H9 (cell line): ENCODE measurements around the gene OR6T1. TPM values are rescaled to one million over a fixed set of nuclear protein-coding genes. Genes with fewer than 3 reads are reported as not detected.

ENCODE experiments used
- DNase-seq: peaks from one replicate; pipeline ENCODE4 v3.0.0-alpha.2; 2017
- H2AFZ ChIP-seq: one replicate; pipeline ENCODE4 v1.6.1; 2013; ENCODE audit warnings: mild to moderate bottlenecking, low read length, control low read depth, moderate library complexity
- H2AK5ac ChIP-seq: 2 replicates; pipeline ENCODE4 v1.6.1; 2013; ENCODE audit warnings: low read length, control low read depth, mixed read lengths; ENCODE audit not compliant: insufficient read length
- H2BK120ac ChIP-seq: one replicate; pipeline ENCODE4 v1.6.1; 2013; ENCODE audit warnings: low read depth, mild to moderate bottlenecking, low read length, control low read depth, inconsistent platforms; ENCODE audit not compliant: poor library complexity, severe bottlenecking
- H2BK12ac ChIP-seq: 2 replicates; pipeline ENCODE4 v1.6.1; 2013; ENCODE audit warnings: low read length, control low read depth, mixed read lengths, low read depth; ENCODE audit not compliant: insufficient read length
- H2BK15ac ChIP-seq: 2 replicates; pipeline ENCODE4 v1.6.1; 2013; ENCODE audit warnings: low read depth, low read length, control low read depth
- H2BK20ac ChIP-seq: one replicate; pipeline ENCODE4 v1.6.1; 2013; ENCODE audit warnings: low read depth, mild to moderate bottlenecking, low read length, control low read depth, inconsistent platforms; ENCODE audit not compliant: poor library complexity, severe bottlenecking
- H2BK5ac ChIP-seq: 2 replicates; pipeline ENCODE4 v1.6.1; 2013; ENCODE audit warnings: low read length, control low read depth, mixed read lengths; ENCODE audit not compliant: insufficient read length
- H3K14ac ChIP-seq: 2 replicates; pipeline ENCODE4 v1.6.1; 2013; ENCODE audit warnings: low read length, control low read depth; ENCODE audit not compliant: insufficient read depth
- H3K18ac ChIP-seq: 2 replicates; pipeline ENCODE4 v1.6.1; 2013; ENCODE audit warnings: low read depth, mild to moderate bottlenecking, mixed read lengths, low read length, control low read depth; ENCODE audit not compliant: insufficient read length
- H3K23ac ChIP-seq: 2 replicates; pipeline ENCODE4 v1.6.1; 2013; ENCODE audit warnings: low read length, control low read depth, mixed read lengths, low read depth; ENCODE audit not compliant: insufficient read length
- H3K23me2 ChIP-seq: 2 replicates; pipeline ENCODE4 v1.6.1; 2013; ENCODE audit warnings: low read depth, mild to moderate bottlenecking, mixed read lengths, low read length, control low read depth; ENCODE audit not compliant: insufficient read length, poor library complexity, severe bottlenecking
- H3K27ac ChIP-seq: 2 replicates; pipeline ENCODE4 v1.5.1; 2013; ENCODE audit warnings: low read length, control low read depth, mixed read lengths, low read depth; ENCODE audit not compliant: insufficient read length
- H3K27me3 ChIP-seq: 2 replicates; pipeline ENCODE4 v1.6.1; 2013; ENCODE audit warnings: low read length, control low read depth, inconsistent platforms; ENCODE audit not compliant: insufficient read depth
- H3K4ac ChIP-seq: 2 replicates; pipeline ENCODE4 v1.6.1; 2013; ENCODE audit warnings: low read depth, mild to moderate bottlenecking, control low read depth, inconsistent platforms, low read length, moderate library complexity
- H3K4me1 ChIP-seq: 2 replicates; pipeline ENCODE4 v1.6.1; 2013; ENCODE audit warnings: low read length, control low read depth, inconsistent platforms; ENCODE audit not compliant: insufficient read depth
- H3K4me2 ChIP-seq: 2 replicates; pipeline ENCODE4 v1.6.1; 2013; ENCODE audit warnings: low read length, control low read depth, mixed read lengths; ENCODE audit not compliant: insufficient read length, insufficient read depth
- H3K56ac ChIP-seq: 2 replicates; pipeline ENCODE4 v1.6.1; 2013; ENCODE audit warnings: low read depth, mild to moderate bottlenecking, mixed read lengths, low read length, control low read depth; ENCODE audit not compliant: insufficient read length
- H3K79me1 ChIP-seq: 2 replicates; pipeline ENCODE4 v1.6.1; 2013; ENCODE audit warnings: low read depth, mild to moderate bottlenecking, moderate library complexity, low read length, control low read depth, inconsistent platforms; ENCODE audit not compliant: insufficient read depth, poor library complexity, severe bottlenecking
- H3K79me2 ChIP-seq: 2 replicates; pipeline ENCODE4 v1.6.1; 2013; ENCODE audit warnings: low read length, control low read depth, inconsistent platforms; ENCODE audit not compliant: insufficient read depth
- H3K9ac ChIP-seq: 2 replicates; pipeline ENCODE4 v1.6.1; 2013; ENCODE audit warnings: low read length, control low read depth, mixed read lengths; ENCODE audit not compliant: insufficient read length; ENCODE audit errors: extremely low read depth
- H3K9me3 ChIP-seq: one replicate; pipeline ENCODE4 v1.6.1; 2013; ENCODE audit warnings: low read depth, low read length, inconsistent platforms; ENCODE audit not compliant: control insufficient read depth
- H3T11ph ChIP-seq: one replicate; pipeline ENCODE4 v1.6.1; 2013; ENCODE audit warnings: mild to moderate bottlenecking, low read length, control low read depth, inconsistent platforms
- H4K20me1 ChIP-seq: one replicate; pipeline ENCODE4 v1.6.1; 2013; ENCODE audit not compliant: control insufficient read depth, insufficient read length, insufficient read depth
- H4K5ac ChIP-seq: 2 replicates; pipeline ENCODE4 v1.6.1; 2013; ENCODE audit warnings: low read depth, mild to moderate bottlenecking, mixed read lengths, low read length, control low read depth; ENCODE audit not compliant: insufficient read length
- H4K8ac ChIP-seq: replicated peaks from 2 replicates; pipeline ENCODE4 v1.6.1; 2013; ENCODE audit warnings: low read length, control low read depth, mixed read lengths, low read depth; ENCODE audit not compliant: insufficient read length
- H4K91ac ChIP-seq: 2 replicates; pipeline ENCODE4 v1.6.1; 2013; ENCODE audit warnings: low read depth, mild to moderate bottlenecking, moderate library complexity, mixed read lengths, low read length, control low read depth; ENCODE audit not compliant: insufficient read length
- H3K27ac Mint-ChIP-seq, 3 experiments: 2 replicates in 2 of 3; 3 replicates in 1 of 3; pipeline ENCODE4 v1.8.0; 2020 to 2021; ENCODE audit warnings: mixed read lengths in 3 of 3, mild to moderate bottlenecking in 1 of 3, moderate library complexity in 1 of 3
- H3K27me3 Mint-ChIP-seq: 2 replicates; pipeline ENCODE4 v1.8.0; 2021; ENCODE audit warnings: low read depth, mild to moderate bottlenecking, moderate library complexity, mixed read lengths
- H3K36me3 Mint-ChIP-seq, 3 experiments: 2 replicates in 2 of 3; 3 replicates in 1 of 3; pipeline ENCODE4 v1.8.0; 2020 to 2021; ENCODE audit warnings: low read depth in 3 of 3, mixed read lengths in 3 of 3; ENCODE audit not compliant: insufficient read depth in 1 of 3
- H3K4me1 Mint-ChIP-seq, 2 experiments: 2 replicates each; pipeline ENCODE4 v1.8.0; 2020; ENCODE audit warnings: mixed read lengths in 2 of 2
- H3K4me3 Mint-ChIP-seq, 2 experiments: 2 replicates in 1 of 2; 3 replicates in 1 of 2; pipeline ENCODE4 v1.8.0; 2020 to 2021; ENCODE audit warnings: mild to moderate bottlenecking in 2 of 2, mixed read lengths in 2 of 2, moderate library complexity in 1 of 2
- H3K9me3 Mint-ChIP-seq, 2 experiments: 2 replicates in 1 of 2; 3 replicates in 1 of 2; pipeline ENCODE4 v1.8.0; 2020; ENCODE audit warnings: mild to moderate bottlenecking in 2 of 2, mixed read lengths in 2 of 2, moderate library complexity in 1 of 2
- CTCF ChIP-seq: fragments of 200-600 bp; sonication (generic); conservative IDR thresholded peaks from 3 replicates; pipeline ENCODE4 v1.8.0; 2021; ENCODE audit warnings: antibody characterized with exemption, mild to moderate bottlenecking
- total RNA-seq: library from RNA; stranded (reverse); gene quantifications from 2 replicates; pipeline ENCODE4 v1.2.1, GENCODE V29; 2021

Gene OR6T1
- total RNA-seq, 1 experiment from 2014 or later, result not detected

DNA sequence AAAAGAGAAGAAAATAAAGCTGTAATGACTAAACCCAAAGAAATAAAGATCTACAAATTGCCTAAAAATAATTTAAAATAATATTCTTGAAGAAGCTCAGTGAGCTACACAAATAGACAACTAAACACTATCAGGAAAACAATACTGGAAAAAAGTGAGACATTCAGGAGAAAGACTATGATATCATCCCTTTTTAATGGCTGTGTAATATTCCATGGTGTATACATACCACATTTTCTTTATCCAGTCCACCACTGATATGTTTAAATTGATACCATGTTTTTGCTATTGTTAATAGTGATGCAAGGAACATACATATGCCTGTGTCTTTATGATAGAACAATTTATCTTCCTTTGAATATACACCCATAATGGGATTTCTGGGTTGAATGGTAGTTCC lies 13.1 kb upstream of the OR6T1 start:
- no peaks in the 10 kb centered on the region for H3K4me1 ChIP-seq
- H2AFZ ChIP-seq, result no peak overlapping the region
- H3K9ac ChIP-seq, result no peak overlapping the region
- no peak overlapping the region for H3K4me3 Mint-ChIP-seq
- no peaks in the 10 kb centered on the region for H3K23me2 ChIP-seq
- no peak overlapping the region for H4K91ac ChIP-seq
- no peak overlapping the region for H2BK12ac ChIP-seq
- H3K79me1 ChIP-seq, result no peaks in the 10 kb centered on the region
- H3K36me3 Mint-ChIP-seq, result peaks cover 0 to 21% (median 2%) of the 10 kb centered on the region in 3 experiments; a peak in 2 of 7 replicates
- no peak overlapping the region for H3K56ac ChIP-seq
- H3K79me2 ChIP-seq, result no peaks in the 10 kb centered on the region
- no peak overlapping the region for H3K4me2 ChIP-seq
- H3K27ac ChIP-seq, result no peak overlapping the region
- H4K5ac ChIP-seq, result no peak overlapping the region
- no peak overlapping the region for H3K23ac ChIP-seq
- H3K4me1 Mint-ChIP-seq, result no peaks in the 10 kb centered on the region
- no peak overlapping the region for H2BK20ac ChIP-seq
- H3K4ac ChIP-seq, result no peak overlapping the region
- no peak overlapping the region for H2BK120ac ChIP-seq
- H3K9me3 Mint-ChIP-seq, result peaks cover 10 to 25% of the 10 kb centered on the region in 2 experiments
- H2BK15ac ChIP-seq, result no peak overlapping the region
- no peak for TF ChIP-seq CTCF
- H2AK5ac ChIP-seq, result no peak overlapping the region
- no peak overlapping the region for H4K8ac ChIP-seq
- no peak overlapping the region for H3K14ac ChIP-seq
- H3K18ac ChIP-seq, result no peak overlapping the region
- no peaks in the 10 kb centered on the region for H4K20me1 ChIP-seq
- no peaks in the 10 kb centered on the region for H3K9me3 ChIP-seq
- no peak overlapping the region for H3T11ph ChIP-seq
- H3K27me3 Mint-ChIP-seq, result no peaks in the 10 kb centered on the region; the same call in 1 of the 2 replicates
- DNase-seq, result no peak
- no peak overlapping the region for H2BK5ac ChIP-seq
- H3K27ac Mint-ChIP-seq, result no peak overlapping the region
- no peaks in the 10 kb centered on the region for H3K27me3 ChIP-seq
